PC-3 (cell line): Measurements from ENCODE around the gene CCIN.

ENCODE experiments used
- CTCF ChIP-seq: fragments of 300-600 bp; sonication (generic); conservative IDR thresholded peaks from 2 replicates; pipeline ENCODE4 v1.5.1; 2017; ENCODE audit warnings: antibody characterized with exemption, low read depth, mild to moderate bottlenecking, low read length
- EZH2phosphoT487 ChIP-seq: fragments of 300-600 bp; sonication (generic); IDR thresholded peaks from 2 replicates; pipeline ENCODE4 v1.6.1; 2018; ENCODE audit warnings: mild to moderate bottlenecking, antibody characterized with exemption, low read length, borderline replicate concordance

- no peak for TF ChIP-seq CTCF
- no peak for TF ChIP-seq EZH2phosphoT487
Measured at GRCh38 chr9:36218011-36218410, 48.8 kb downstream of the CCIN start.
